ENCODE data around the gene CLEC4F.

DNA sequence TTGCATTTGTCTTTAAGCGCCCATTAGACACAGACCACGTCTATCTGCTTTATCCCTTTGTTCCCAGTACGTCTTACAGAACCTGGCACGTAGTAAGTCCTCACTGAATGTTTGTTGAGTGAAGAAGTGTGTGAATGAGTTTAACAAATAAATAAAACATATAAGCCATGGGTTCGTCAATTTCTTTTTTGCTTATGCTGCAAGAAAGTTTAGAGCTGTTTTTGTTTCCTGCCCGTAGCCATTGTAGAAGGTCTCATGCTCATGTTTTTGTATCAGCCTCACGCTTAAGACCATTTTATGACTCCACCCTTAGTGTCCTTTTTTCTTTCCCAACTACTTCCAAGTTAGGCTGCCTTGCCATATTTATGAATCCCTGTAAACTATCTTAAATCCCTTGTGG, 54.9 kb downstream of the CLEC4F start:
- TF ChIP-seq, protein P1, sequence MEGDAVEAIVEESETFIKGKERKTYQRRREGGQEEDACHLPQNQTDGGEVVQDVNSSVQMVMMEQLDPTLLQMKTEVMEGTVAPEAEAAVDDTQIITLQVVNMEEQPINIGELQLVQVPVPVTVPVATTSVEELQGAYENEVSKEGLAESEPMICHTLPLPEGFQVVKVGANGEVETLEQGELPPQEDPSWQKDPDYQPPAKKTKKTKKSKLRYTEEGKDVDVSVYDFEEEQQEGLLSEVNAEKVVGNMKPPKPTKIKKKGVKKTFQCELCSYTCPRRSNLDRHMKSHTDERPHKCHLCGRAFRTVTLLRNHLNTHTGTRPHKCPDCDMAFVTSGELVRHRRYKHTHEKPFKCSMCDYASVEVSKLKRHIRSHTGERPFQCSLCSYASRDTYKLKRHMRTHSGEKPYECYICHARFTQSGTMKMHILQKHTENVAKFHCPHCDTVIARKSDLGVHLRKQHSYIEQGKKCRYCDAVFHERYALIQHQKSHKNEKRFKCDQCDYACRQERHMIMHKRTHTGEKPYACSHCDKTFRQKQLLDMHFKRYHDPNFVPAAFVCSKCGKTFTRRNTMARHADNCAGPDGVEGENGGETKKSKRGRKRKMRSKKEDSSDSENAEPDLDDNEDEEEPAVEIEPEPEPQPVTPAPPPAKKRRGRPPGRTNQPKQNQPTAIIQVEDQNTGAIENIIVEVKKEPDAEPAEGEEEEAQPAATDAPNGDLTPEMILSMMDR (conservative IDR thresholded peaks at IDR 0.05) = no peak
- no peak for TF ChIP-seq ZFX (IDR thresholded peaks at IDR 0.05)

All from C4-2B (cell line).